GM21737 (cell line): ENCODE measurements around the gene GGA2.
"Not testable (repeated sequence)": the region's sequence is repeated elsewhere in the genome, so short reads cannot be mapped to it uniquely, and the experiment has no call there.

Source experiments
- ATAC-seq: cut with Tn5 transposase; IDR thresholded peaks from one replicate; pipeline ENCODE4 v1.9.1; 2021; ENCODE audit warnings: mild to moderate bottlenecking, moderate library complexity; ENCODE audit not compliant: unreplicated experiment

The GGA2 gene

DNA sequence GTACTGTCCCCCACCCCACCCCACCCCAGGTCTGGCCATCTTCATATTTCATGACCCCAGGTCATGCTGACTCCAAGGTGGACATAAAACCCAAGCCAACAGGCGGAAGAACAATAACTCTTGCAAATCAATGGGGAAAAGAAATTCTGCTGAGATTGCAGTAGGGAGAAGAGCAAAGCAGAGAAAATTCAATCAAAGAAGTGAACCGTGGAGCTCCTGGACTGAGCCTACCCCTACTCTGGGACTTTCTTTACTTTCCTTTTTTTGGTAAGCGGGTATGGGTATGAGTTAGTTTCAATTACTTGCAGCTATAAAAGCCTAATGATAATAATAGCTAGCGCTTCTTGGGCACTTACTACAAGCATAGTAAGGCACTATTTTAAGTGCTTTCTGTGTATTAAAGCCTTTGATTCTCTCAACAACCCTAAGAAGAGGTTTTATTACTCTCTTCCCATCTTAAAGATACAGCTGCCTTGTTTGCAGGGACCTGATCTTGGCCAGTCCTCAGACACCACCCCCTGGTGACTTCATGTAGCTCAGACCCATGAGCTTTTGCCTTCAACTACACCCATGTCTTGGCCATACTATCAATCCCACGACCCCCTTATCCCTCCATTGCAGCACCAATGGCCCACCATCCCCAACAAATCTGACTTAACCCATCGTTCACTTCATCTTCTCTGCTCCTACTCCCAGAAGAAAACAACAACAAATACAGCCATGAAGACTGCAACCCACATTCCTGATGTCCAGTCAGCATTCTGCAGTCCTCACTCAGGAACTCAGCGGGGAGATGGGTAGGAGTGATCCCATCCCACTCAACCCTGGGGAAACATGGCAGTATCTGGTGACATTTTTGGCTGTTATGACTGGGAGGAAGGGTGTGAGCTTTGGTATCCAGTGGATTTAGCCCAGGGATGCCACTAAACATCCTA lies 4.4 kb downstream of the GGA2 start:
- no peak for ATAC-seq

DNA sequence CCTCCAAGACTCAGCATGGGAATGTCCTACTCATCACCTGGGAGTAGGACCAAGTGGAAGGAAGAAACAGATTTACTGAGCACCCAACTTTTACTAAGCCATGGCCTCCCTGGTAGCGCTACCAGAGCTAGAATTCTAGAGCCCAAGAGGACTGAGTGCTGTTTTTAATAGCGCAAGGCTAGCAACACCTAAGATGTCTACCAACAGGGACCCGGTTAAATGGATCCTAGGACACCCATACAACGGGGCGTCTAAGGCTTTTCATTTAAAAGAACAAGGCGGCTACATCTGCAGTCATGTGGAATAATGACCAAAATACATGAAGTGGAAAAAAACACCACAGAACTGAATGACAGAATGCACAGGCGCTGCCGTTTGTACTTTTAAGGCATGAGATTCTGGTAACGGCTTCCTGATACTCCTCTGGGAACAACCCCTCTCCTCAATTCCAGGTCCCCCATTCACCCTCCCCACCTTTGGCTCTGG lies 5.1 kb downstream of the GGA2 start:
- peak; percentile 7 for ATAC-seq

DNA sequence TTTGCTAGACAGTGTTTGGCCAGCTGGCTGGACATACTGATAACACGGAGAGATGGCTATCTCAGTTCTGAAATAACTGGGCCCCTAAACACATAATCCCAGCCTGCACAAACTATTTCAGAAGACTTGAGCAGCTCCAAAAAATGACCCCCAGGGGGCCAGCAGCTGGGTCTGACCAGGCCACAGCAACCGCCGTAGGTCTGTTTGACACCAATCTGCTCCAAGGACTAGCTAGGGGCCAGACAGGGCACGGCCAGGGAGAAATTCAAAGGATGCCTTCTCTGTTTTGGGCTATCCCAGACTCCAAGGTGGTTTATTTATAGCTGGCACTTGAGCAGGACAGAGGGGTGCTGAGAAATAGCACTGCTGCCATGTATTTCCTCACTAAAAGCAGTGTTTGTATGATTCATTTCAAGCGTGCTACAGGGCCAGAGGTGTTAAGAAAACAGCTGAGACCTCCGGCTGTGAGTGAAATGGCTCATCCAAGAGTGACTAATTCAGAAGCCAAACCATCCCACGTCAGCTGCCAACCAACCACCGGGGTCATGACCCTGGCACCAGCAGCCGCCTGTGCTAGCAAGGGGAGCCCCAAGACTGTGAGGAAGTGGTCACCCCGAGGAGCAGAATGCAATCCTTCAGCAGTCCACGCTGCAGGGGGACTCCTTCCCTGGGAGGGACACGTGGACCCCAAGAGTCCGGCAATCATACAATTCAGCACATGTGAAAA lies 5.7 kb downstream of the GGA2 start:
- peak; percentile 56 for ATAC-seq

DNA sequence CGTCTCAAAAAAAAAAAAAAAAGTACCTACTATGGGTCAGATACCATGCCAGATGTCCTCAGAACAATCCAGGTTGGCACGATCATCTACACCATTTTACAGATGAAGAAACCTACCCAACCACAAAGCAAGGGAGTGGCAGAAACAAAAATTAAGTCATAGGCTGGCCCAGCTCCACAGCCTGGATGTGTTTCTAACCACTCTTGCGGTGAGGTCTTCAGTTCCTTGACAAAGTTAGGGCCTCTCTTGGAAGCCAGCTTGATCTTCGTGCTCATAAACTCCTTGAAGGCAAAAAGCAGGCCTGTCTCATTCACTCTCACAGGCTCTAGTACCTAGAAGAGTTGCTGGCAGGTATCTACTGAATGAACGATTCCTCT lies 6.2 kb downstream of the GGA2 start:
- ATAC-seq, result no peak

DNA sequence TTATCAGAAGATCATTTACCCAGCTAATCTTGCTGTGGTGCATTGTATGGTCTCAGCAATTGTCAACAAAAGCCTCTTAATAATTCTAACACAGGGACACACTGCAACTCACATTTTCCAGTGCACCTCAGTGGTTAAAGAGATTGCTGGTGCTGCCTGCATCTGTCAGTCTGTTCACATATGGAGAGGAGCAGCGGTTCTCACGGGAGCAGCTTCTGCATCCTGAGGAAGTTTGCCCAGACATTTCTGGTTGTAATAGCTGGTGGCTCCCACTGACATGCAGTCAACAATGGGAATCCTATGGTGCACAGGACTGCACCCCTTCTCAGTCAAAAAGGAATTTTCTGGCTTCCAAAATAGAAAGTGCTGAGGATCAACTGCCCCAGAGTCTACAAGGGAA lies 7.8 kb downstream of the GGA2 start:
- ATAC-seq, result no peak

DNA sequence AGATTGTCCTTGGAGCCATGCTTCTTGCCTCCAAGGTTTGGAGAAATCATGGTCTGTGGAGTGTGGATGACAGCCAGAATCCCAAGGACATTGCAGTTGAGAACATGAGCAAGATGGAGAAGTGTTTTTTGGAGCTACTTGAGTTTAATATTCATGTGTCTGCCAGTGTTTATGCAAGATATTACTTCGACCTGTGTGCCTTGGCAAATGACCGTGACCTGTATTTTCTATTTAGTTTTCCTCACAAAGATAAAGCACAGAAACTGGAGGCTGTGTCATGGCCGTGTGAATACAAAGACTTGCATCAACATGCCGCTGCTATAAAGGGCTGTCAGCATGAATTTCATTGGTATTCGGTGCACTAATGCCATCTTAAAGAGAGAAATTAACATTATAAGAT lies 9.0 kb downstream of the GGA2 start:
- ATAC-seq, result no peak

DNA sequence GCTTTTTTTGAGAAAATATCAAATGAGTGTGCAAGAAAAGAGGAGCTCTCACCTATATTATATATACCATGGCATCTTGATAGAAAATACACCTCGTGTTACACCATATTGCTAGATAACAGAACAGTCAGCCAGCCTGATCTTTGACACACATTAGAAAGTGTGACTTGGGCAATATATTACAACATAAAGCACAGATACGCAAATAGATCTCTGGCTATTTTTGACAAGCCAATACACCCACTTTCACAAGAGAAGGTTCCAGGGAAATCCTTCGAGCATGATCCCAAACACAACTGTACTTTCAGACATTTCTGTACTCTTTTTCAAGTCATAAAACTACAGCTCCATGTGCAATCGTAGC lies 9.4 kb downstream of the GGA2 start:
- no peak for ATAC-seq

DNA sequence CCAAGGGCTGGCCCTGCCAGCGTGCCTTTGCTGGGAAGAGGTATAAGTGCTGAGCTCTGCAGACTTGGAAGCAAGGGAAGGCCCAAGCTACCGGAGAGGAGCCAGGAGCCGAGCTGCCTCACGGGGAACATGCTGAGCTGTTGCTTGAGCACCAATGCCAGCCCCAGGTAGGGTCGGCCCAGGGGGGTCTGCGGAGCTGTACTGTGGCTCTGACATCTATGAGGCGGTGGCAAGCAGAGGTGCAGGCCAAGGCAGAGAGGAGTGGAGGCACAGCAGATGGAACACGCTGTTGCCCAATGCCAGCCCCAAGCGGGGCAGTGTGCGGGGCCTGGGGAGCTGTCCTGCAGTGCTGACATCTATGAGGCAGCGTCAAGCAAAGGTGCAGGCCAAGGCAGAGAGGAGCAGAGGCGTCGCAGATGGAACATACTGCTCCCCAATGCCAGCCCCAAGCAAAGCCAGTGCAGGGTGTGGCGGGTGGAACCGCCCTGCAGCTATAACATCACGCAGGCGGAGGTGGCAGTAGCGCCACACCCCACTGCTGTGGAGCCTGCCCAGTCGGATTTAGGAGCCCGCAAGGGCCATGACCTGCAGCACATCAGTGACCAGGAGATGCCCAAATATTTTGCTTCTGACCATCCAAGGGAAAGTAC lies 10.0 kb downstream of the GGA2 start:
- no peak for ATAC-seq

DNA sequence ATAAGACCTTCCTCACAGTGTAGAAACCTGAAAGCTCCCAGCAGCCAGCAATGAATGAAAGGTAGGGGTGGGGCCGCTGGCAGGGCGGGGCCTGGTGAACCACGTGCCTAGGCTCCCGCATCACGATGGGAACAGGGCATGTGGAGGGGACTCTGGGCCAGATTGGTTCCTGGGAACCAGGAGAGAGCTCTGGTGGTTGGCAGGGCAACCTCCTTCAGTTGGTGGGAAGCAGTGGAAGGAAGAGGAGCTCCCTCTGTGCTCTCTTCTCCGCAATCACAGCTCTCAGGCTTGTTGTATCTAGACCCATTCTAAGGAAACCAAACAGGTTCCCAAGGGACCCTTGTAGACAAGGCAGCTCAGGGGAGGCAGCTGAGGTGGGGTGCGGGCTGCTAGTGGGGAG lies 10.5 kb downstream of the GGA2 start:
- ATAC-seq, result no peak

DNA sequence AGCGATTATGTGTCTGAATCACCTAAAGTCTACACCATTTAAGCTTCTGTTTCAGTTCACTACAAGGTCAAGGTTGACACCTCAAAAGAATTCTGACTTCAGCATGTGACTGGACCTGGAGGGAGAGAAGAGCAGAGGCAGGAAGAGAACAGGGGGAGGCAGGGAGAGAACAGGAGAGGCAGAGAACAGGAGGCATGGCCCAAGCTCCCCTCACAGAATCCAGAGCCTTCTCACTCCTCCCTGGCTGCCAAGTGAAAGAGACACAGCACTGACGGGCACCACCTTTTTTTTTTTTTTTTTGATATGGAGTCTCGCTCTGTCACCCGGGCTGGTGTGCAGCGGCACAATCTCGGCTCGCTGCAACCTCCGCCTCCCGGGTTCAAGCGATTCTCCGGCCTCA lies 11.4 kb downstream of the GGA2 start:
- ATAC-seq, result no peak

DNA sequence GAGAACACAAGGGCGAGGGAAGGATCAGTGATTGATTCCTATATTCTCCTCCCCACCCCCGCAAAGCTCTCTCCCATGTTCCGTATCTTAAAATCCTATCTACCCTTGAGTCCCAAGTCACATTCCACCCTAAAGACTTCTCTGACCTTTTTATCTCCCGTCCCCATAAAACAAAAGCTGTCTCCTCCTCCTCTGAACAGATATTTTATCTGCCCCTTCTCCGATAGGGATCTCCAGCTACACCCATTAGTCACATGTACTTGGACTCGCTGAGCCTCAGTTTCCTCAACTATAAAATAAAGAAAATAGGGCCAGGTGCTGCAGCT lies 12.8 kb downstream of the GGA2 start:
- ATAC-seq, result no peak

DNA sequence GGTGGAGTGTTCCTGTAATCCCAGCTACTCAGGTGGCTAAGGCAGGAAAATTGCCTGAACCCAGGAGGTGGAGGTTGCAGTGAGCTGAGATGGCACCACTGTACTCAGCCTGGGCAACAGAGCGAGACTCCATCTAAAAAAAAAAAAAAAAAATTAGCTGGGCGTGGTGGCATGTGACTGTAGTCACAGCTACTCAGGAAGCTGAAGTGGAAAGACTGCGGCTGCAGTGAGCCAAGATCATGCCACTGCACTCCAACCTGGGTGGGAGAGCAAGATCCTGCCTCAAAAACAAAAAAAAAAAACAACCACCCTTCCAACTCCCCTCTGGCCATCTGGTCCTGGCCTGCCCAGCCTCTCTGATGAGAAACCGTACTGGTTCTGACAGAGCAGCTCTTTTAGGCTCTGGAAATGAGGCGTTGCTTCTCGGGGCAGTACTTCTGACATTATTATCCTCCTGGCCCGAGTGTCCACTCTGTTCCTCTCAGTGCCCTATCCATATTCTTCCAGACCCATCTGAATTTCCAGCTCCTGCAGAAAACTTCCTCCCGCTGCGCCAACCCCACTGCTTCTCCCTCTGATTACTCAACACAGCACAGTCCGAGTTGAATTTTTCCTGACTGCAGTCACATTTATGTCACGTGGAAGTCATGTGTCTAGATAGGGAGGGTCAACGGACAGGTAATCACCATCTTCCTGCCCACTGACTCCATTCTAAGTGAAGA lies 13.3 kb downstream of the GGA2 start:
- ATAC-seq, result no peak

DNA sequence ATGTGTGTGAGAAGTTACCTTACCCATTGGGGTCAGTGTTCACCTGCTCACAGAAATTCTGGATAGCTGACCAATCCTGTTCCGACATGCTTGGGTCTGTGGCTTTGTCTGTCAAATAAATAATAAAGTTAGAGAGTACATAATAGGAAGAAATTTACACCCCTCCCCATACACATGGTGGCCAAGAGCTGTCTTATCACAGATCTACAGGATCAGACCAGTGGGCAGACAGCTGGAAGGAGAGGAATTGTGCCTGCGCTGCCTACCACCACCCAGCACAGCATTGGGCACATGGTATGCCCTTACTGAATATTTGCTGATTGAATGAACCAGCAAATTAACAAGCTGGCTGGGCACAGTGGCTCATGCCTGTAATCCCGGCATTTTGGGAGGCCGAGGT lies 14.6 kb downstream of the GGA2 start:
- ATAC-seq, result no peak

DNA sequence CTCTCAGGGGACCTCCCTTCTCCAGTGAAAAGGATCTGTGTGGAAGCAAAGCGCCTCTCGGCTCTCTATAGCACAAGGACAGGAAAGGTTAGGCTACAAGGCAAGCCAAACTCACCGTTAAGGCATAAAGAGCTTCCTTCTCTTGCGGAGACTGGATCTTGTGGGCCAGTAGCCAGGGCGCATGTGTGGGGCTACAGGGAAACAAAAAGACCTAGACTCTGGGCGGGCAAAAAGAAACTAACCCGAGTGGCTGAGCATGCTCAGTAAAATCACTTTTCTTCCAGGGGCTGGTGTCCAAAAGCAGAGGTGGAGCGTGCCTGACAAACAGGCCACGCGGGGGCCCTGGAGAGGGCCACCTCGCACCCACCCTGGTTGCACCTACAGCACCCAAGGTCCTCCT lies 16.1 kb downstream of the GGA2 start:
- no peak for ATAC-seq

DNA sequence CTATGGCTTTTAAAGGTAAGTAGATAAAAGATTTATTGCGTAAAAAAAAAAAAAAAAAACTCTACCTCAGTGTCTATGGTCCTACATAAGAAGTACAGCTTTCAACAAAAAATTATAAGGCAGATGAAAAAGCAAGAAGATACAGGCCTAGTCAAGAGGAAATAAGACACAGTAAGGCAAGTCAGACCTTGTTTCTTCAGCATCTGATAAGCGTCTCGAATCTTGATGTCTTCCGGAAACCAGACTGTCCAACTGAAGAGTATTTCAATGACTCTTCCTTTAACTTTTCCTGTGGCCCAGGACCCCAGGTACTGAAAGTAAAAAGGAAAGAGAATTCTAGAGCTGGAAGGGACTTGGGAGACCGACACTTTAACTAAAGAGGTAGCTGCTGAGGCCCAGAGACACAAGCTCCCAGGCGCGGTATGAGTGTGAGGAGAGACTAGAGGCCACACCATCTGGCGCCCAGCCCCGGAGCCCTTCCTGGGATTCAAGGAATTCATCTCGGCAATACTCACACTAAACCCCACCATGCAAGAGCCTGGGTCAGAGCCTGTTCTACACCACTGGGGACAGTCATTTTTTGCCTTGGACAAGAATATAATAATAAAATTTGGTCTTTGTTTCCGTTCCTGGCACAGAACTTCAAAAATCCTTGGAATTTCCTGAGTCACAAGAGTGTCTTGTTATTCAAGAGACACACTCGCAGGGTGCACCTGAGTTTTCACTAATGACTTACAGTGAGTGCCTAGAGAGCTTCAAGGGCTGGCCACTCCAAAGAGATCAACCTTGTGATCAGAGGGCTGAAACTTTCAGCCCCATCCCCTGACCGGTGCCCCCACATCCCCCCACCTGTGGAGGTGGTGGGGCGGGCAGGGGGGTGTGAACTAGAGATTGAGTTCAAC lies 18.6 kb downstream of the GGA2 start:
- ATAC-seq, result no peak

DNA sequence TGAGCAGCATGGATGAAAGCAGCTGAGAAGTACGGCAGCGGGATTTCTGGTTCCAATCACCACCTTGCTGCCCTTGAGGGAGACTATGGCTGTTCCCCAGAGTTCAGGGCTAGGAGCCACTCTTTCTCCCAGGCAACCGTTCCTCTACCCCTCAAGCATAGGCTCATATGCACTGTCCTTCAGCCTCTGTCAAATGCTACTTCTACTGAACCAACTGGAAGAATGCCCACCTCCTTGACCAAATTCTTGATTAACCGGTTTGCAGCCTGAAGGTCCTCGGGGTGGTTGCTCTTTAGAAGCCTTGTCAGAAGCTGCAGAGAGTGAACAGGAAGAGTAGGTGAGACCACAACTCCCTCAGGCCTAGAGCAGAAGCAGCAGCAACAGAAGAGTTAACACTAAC lies 23.8 kb downstream of the GGA2 start:
- ATAC-seq, result no peak

DNA sequence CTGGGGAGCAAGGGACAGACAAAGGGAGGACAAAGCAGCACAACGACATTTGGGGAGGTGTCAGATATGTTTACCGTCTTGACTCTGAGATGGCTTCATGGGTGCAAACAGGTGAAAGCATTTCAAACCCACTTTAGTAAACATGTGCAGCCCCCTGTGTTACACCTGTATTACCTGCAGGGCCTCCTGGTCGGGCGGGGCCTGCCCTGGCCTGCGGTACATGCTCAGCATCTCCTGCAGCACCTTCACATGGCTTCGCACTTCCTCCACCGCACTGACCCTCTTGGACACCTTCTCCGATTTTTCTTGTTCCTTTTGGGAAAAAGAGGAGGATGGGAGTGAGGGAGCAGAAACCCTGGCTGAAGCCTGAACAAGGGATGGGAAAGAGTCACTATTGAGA lies 24.5 kb downstream of the GGA2 start:
- ATAC-seq, result no peak

DNA sequence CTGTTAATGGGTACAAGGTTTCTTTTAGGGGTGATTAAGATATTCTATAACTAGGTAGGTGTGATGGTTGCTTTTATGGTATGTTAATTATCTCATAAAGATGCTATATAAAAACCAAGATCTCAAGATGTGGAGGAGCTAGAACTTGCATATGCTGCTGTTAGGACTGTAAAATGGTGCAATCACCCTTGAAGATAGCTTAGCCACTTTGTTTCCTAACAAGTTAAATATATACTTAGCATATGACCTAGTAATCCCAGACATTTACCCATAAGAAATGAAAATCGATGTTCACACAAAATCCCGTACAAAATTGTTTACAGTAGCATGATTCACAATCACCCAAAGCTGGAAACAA lies 25.1 kb downstream of the GGA2 start:
- no peak for ATAC-seq

DNA sequence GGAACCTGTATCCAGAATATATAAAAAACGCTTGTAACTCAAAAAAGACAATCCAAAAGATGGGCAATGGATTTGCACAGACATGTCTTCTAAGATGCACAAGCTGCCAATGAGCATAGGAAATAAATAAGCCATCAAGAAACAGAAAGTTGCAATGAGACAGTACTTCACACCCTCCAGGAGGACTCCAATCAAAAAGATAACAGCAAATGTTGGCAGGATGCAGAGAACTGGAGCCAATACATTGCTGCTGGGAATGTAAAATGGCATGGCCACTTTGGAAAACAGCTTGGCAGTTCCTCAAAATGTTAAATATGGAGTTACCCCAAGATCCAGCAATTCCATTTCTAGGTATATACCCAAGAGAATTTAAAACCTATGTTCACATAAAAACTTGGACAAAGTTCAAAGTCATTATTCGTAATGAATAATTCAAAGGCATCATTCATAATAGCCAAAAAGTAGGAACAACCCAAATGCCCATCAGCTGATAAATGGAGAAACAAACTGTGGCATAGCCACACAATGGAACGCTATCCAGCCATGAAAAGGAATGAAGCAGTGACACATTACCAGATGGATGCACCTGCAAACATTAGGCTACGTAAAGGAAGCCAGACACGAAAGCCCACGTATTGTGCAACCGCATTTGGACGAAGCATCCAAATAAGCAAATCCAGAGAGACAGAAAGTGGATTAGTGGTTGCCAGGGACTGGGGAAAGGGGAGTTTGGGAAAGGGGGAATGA lies 25.6 kb downstream of the GGA2 start:
- ATAC-seq, result no peak

DNA sequence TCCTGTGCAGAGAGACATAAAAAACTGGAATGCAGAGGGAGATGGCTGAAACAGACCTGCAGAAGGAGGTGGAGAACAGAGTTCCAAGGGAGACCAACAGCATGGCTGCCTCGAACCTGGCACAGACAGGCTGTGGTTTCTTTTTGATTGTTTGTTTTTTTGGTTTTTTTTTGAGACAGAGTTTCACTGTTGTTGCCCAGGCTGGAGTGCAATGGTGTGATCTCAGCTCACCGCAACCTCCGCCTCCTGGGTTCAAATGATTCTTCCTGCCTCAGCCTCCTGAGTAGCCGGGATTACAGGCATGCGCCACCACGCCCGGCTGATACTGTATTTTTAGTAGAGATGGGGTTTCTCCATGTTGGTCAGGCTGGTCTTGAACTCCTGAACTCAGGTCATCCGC lies 26.8 kb downstream of the GGA2 start:
- ATAC-seq, result not testable (repeated sequence)
